Measurements from ENCODE around the gene CNMD.

CNMD gene

DNA sequence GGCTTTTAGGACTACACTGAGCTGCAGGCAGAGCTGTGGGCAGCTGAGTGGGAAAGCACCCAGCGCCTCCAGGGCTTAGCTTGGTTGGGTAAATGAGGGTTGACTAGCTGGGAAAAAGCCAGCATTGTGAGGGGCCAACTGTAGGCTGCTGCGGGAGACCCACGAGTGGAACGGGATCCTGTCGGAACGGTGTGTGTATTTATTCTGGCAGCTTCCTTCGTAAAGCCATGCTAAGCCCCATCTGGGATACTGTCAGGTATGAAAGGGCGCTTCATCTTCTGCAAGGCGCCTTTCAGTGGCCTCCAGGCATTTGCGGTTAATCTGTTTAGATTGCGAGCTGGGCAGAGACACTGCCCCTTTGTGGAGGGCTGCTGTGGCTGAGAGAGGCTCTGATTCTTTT, 39.5 kb upstream of the CNMD start:
- DNase-seq (ENCODE audit: low read depth): no peak
- TF ChIP-seq POLR2A (IDR thresholded peaks at IDR 0.05; ENCODE audit: extremely low read depth, insufficient read length) (no peak), MYC (IDR thresholded peaks at IDR 0.05; ENCODE audit: low read depth, low read length) (no peak)
- TF ChIP-seq, protein P1, sequence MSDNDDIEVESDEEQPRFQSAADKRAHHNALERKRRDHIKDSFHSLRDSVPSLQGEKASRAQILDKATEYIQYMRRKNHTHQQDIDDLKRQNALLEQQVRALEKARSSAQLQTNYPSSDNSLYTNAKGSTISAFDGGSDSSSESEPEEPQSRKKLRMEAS (IDR thresholded peaks at IDR 0.05; ENCODE audit: low read depth, low read length): no peak
- TF ChIP-seq, protein P2, sequence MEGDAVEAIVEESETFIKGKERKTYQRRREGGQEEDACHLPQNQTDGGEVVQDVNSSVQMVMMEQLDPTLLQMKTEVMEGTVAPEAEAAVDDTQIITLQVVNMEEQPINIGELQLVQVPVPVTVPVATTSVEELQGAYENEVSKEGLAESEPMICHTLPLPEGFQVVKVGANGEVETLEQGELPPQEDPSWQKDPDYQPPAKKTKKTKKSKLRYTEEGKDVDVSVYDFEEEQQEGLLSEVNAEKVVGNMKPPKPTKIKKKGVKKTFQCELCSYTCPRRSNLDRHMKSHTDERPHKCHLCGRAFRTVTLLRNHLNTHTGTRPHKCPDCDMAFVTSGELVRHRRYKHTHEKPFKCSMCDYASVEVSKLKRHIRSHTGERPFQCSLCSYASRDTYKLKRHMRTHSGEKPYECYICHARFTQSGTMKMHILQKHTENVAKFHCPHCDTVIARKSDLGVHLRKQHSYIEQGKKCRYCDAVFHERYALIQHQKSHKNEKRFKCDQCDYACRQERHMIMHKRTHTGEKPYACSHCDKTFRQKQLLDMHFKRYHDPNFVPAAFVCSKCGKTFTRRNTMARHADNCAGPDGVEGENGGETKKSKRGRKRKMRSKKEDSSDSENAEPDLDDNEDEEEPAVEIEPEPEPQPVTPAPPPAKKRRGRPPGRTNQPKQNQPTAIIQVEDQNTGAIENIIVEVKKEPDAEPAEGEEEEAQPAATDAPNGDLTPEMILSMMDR (IDR thresholded peaks at IDR 0.05; ENCODE audit: low read depth, low read length): no peak
- H3K4me3 ChIP-seq (ENCODE audit: low read depth, low read length): no peak overlapping the region

DNA sequence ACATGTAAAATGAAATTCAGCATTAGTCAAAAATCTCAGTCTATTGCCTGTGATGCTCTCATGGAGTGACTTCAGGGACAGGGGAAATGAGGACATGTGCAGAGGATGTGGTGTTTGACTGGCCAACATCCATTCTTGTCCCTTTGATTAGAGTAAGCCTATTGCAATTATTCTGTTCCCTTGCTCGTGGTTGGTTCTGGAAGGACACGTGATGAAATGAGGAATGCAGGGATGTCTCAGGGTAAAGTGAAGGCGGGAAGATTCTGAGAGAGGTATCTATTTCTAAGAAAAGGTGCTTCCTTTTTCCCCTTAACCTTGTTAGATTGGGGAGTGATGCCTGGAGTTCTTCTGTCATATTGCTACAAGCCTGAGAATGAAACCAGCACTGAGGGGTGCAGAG, 37.1 kb upstream of the CNMD start:
- no peak overlapping the region for H3K4me3 ChIP-seq (ENCODE audit: low read depth, low read length)
- DNase-seq (ENCODE audit: low read depth): no peak
- TF ChIP-seq, protein P2 (IDR thresholded peaks at IDR 0.05; ENCODE audit: low read depth, low read length): no peak
- TF ChIP-seq, protein P1 (IDR thresholded peaks at IDR 0.05; ENCODE audit: low read depth, low read length): no peak
- no peak for TF ChIP-seq MYC (IDR thresholded peaks at IDR 0.05; ENCODE audit: low read depth, low read length)
- TF ChIP-seq POLR2A (IDR thresholded peaks at IDR 0.05; ENCODE audit: extremely low read depth, insufficient read length): no peak

DNA sequence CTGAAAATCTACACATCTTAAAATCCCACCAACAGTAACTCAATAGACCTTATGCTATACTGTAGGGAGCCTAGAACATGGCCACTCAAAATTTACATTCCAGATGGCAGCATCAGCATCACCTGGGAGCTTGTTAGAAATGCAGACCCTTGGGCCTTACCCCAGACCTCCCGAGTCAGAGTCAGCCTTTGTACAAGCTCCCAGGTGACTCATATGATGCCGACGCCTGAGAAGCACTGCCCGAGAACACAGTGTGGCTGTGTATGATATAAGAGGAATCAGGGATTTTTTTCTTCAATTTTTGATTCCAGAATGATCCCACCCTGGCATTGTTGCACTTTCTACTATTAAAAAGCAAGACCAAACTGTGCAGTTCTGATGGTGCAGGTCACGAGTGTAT, 35.9 kb upstream of the CNMD start:
- no peak for DNase-seq (ENCODE audit: low read depth)
- TF ChIP-seq MYC (IDR thresholded peaks at IDR 0.05; ENCODE audit: low read depth, low read length): no peak
- TF ChIP-seq, protein P2 (IDR thresholded peaks at IDR 0.05; ENCODE audit: low read depth, low read length): no peak
- TF ChIP-seq, protein P1 (IDR thresholded peaks at IDR 0.05; ENCODE audit: low read depth, low read length): no peak
- no peak for TF ChIP-seq POLR2A (IDR thresholded peaks at IDR 0.05; ENCODE audit: extremely low read depth, insufficient read length)
- no peak overlapping the region for H3K4me3 ChIP-seq (ENCODE audit: low read depth, low read length)

DNA sequence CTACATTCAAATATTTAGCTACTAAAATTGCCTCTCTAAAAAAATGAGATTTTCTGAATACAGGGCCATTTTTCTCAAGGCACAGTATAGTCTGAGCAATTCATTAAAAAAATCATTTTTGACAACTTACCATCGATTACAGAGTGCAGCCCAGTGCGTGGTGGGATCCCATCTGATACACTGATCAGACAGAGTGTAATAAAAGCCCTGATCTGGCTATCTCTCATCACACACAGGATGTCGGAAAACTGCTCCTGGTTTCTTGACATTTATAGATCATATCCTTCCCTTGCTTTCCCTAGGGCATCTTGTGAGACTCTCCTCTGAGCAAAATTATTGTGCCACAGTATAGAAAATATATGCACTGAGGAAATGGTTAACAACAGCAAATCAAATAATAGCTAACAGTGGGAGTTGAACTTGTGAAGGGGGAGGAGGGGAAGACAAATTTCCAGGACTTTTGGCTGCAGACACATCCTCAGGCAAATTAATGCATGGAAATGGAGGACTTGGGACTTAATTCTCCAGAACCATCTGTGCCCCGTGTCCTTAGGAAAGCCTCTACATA, 28.4 kb upstream of the CNMD start:
- H3K4me3 ChIP-seq (ENCODE audit: low read depth, low read length): no peak overlapping the region
- DNase-seq (ENCODE audit: low read depth): no peak
- TF ChIP-seq, protein P2 (IDR thresholded peaks at IDR 0.05; ENCODE audit: low read depth, low read length): no peak
- TF ChIP-seq, protein P1 (IDR thresholded peaks at IDR 0.05; ENCODE audit: low read depth, low read length): no peak
- no peak for TF ChIP-seq MYC (IDR thresholded peaks at IDR 0.05; ENCODE audit: low read depth, low read length)
- TF ChIP-seq POLR2A (IDR thresholded peaks at IDR 0.05; ENCODE audit: extremely low read depth, insufficient read length): no peak

DNA sequence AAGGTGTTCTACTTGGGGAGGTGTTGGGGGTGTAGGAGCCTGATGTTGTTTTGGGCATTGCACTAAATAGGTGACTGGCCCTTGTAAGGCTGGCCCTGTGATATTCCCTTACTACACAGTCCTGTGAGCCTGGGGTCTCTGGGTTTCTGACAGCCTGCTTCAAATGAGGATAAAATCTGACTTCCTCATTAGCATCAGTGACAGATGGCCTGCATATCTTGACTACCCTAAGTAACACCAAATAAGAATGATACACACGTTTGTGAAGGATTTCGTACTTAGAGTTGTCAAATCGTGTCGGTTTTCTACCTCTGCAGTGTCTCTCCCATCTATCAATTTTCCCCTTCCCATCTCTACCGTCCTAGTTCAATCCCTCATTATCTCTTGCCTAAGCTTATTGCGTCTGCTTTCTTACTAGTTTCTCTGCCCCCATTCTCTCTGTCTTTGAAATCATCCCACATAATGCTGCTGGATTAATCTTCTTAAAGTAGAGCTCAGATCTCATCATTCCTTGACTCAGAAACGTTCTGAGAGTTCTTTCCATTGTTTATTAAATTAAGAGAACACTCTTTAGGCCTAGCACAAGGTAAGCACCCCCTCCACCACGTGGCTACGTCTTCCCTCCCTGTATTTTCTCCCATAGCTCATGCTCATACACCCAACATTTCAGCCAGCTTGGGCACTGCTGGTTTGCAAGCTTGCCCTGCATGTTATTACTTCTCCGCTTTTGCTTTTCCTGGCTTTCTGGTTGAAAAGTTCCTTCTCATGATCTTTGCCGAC, 26.2 kb upstream of the CNMD start:
- TF ChIP-seq, protein P2 (IDR thresholded peaks at IDR 0.05; ENCODE audit: low read depth, low read length): no peak
- TF ChIP-seq POLR2A (IDR thresholded peaks at IDR 0.05; ENCODE audit: extremely low read depth, insufficient read length): no peak
- no peak for TF ChIP-seq MYC (IDR thresholded peaks at IDR 0.05; ENCODE audit: low read depth, low read length)
- TF ChIP-seq, protein P1 (IDR thresholded peaks at IDR 0.05; ENCODE audit: low read depth, low read length): no peak
- no peak overlapping the region for H3K4me3 ChIP-seq (ENCODE audit: low read depth, low read length)
- DNase-seq (ENCODE audit: low read depth): no peak
